PC-9 (cell line): ENCODE data around the gene BCDIN3D. TPM values are rescaled to one million over a fixed set of nuclear protein-coding genes. Genes with fewer than 3 reads are reported as not detected.

ENCODE experiments used
- BruUV-seq: library from RNA; stranded (reverse); fragments of 400-500 nt; replicated peaks from 2 replicates; lab custom pipeline; 2021; lab: Mats Ljungman, UMichigan
- CTCF ChIA-PET: fragments of 300-600 bp; sonication (Branson Sonifier 250); formaldehyde crosslinking; loops from one replicate; lab custom pipeline; 2022; ENCODE audit warnings: antibody characterized with exemption; lab: Charles Lee
- POLR2A ChIA-PET: fragments of 300-600 bp; sonication (Branson Sonifier 250); formaldehyde crosslinking; loops from one replicate; lab custom pipeline; 2022; ENCODE audit warnings: antibody characterized with exemption; ENCODE audit not compliant: unreplicated experiment; lab: Charles Lee
- DNase-seq, 2 experiments: peaks; one replicate each; pipeline versions ENCODE4 v3.0.0 to v3.0.0-alpha.2; 2015 to 2022; ENCODE audit warnings: mixed read lengths in 1 of 2
- H2AFZ ChIP-seq: fragments of 200-600 bp; sonication (generic); 2 replicates; pipeline ENCODE4 v1.8.1; 2017; ENCODE audit warnings: antibody characterized with exemption
- H3F3A ChIP-seq: fragments of 200-600 bp; sonication (generic); 2 replicates; pipeline ENCODE4 v1.8.1; 2017; ENCODE audit warnings: antibody characterized with exemption, mild to moderate bottlenecking, low read depth; ENCODE audit not compliant: insufficient read depth
- H3K27ac ChIP-seq: fragments of 200-600 bp; sonication (generic); 2 replicates; pipeline ENCODE4 v1.6.1; 2016; ENCODE audit warnings: mixed run types
- H3K27me3 ChIP-seq: fragments of 200-600 bp; sonication (generic); 2 replicates; pipeline ENCODE4 v1.6.1; 2016; ENCODE audit warnings: low read depth, mixed run types; ENCODE audit not compliant: insufficient read depth
- H3K36me3 ChIP-seq: fragments of 200-600 bp; sonication (generic); 2 replicates; pipeline ENCODE4 v1.6.1; 2016; ENCODE audit warnings: low read depth, mixed run types
- H3K4me1 ChIP-seq: fragments of 200-600 bp; sonication (generic); replicated peaks from 2 replicates; pipeline ENCODE4 v1.6.1; 2016; ENCODE audit warnings: mixed run types; ENCODE audit not compliant: insufficient read depth
- H3K4me2 ChIP-seq: fragments of 200-600 bp; sonication (generic); 2 replicates; pipeline ENCODE4 v1.6.1; 2017; ENCODE audit warnings: mixed run types
- H3K4me3 ChIP-seq: fragments of 200-600 bp; sonication (generic); 2 replicates; pipeline ENCODE4 v1.6.1; 2016; ENCODE audit warnings: mixed run types
- H3K79me2 ChIP-seq: fragments of 200-600 bp; sonication (generic); 2 replicates; pipeline ENCODE4 v1.6.1; 2017; ENCODE audit warnings: low read depth, mixed run types
- H3K9me2 ChIP-seq: fragments of 200-600 bp; sonication (generic); 2 replicates; pipeline ENCODE4 v1.8.1; 2017; ENCODE audit warnings: mild to moderate bottlenecking; ENCODE audit not compliant: insufficient read depth
- H3K9me3 ChIP-seq: fragments of 200-600 bp; sonication (generic); 2 replicates; pipeline ENCODE4 v1.8.1; 2016; ENCODE audit warnings: low read depth; ENCODE audit not compliant: insufficient read depth
- H4K20me1 ChIP-seq: fragments of 200-600 bp; sonication (generic); 2 replicates; pipeline ENCODE4 v1.8.1; 2017; ENCODE audit not compliant: insufficient read depth
- CTCF ChIP-seq: fragments of 200-600 bp; sonication (generic); conservative IDR thresholded peaks from 2 replicates; pipeline ENCODE4 v1.6.1; 2017; ENCODE audit warnings: mixed run types, antibody characterized with exemption, mild to moderate bottlenecking, moderate library complexity
- EZH2 ChIP-seq: fragments of 200-600 bp; sonication (generic); IDR thresholded peaks from 2 replicates; pipeline ENCODE4 v1.8.0; 2017; ENCODE audit warnings: antibody characterized with exemption, low read depth
- intact Hi-C: fragments of 100-400 bp; cut with micrococcal nuclease; formaldehyde crosslinking; loops from one replicate; pipeline ENCODE4 v1.10.0; 2022; ENCODE audit not compliant: unreplicated experiment
- total RNA-seq: library from RNA; stranded (reverse); gene quantifications from 2 replicates; pipeline ENCODE4 v1.2.3, GENCODE V29; 2021

Gene BCDIN3D
- total RNA-seq, 1 experiment from 2014 or later = 4.7 TPM

- BruUV-seq = no TSS peak
- Histone ChIP-seq H3F3A (peaks cover 7% of the 10 kb centered on the region), H3K27ac (no peak overlapping the region), H4K20me1 (no peaks in the 10 kb centered on the region), H3K9me2 (no peaks in the 10 kb centered on the region), H3K4me3 (no peak overlapping the region), H2AFZ (no peak overlapping the region), H3K4me2 (no peak overlapping the region), H3K36me3 (no peaks in the 10 kb centered on the region), H3K4me1 (no peaks in the 10 kb centered on the region), H3K27me3 (peaks cover 4% of the 10 kb centered on the region), H3K9me3 (no peaks in the 10 kb centered on the region), H3K79me2 (no peaks in the 10 kb centered on the region)
- no peak for TF ChIP-seq EZH2
- no peak for TF ChIP-seq CTCF
- CTCF ChIA-PET = interaction anchor here (0.6 kb wide), 2 partner anchors 61 to 544 kb away, joined by 3 to 5 read pairs; no protein-coding TSS in a partner anchor
- POLR2A ChIA-PET = no interaction called here
- DNase-seq = no peak
- intact Hi-C loops = no loop called here
Observed at GRCh38 chr12:49882851-49883464, 40.1 kb upstream of the BCDIN3D start.

GRCh38 chr12:49882248-49882850 lies 39.4 kb upstream of the BCDIN3D start:
- DNase-seq = peak in 1 of 2 experiments; percentile 25
- ChIA-PET CTCF (no interaction called here), POLR2A (no interaction called here)
- no peak overlapping the region for H3K4me3 ChIP-seq
- H3K4me2 ChIP-seq = no peak overlapping the region
- no peak overlapping the region for H2AFZ ChIP-seq
- H3K27ac ChIP-seq = no peak overlapping the region
- no peaks in the 10 kb centered on the region for H3K4me1 ChIP-seq
- peaks cover 11% of the 10 kb centered on the region for H3F3A ChIP-seq
- TF ChIP-seq EZH2 (no peak), CTCF (no peak)
- H3K79me2 ChIP-seq = no peaks in the 10 kb centered on the region
- BruUV-seq = no TSS peak
- no peaks in the 10 kb centered on the region for H3K9me2 ChIP-seq
- peaks cover 4% of the 10 kb centered on the region for H3K27me3 ChIP-seq
- no peaks in the 10 kb centered on the region for H3K9me3 ChIP-seq
- H4K20me1 ChIP-seq = no peaks in the 10 kb centered on the region
- intact Hi-C loops = no loop called here
- no peaks in the 10 kb centered on the region for H3K36me3 ChIP-seq

- peaks cover 4% of the 10 kb centered on the region; the same call in 1 of the 2 replicates for H3K27me3 ChIP-seq
- no peaks in the 10 kb centered on the region for H3K9me3 ChIP-seq
- no peaks in the 10 kb centered on the region for H3K4me1 ChIP-seq
- H2AFZ ChIP-seq = no peak overlapping the region
- ChIA-PET CTCF (no interaction called here), POLR2A (interaction anchor here (0.6 kb wide), 1 partner anchor 10 kb away, joined by 13 read pairs; no protein-coding TSS in a partner anchor)
- no peak overlapping the region for H3K4me2 ChIP-seq
- H3K36me3 ChIP-seq = no peaks in the 10 kb centered on the region
- TF ChIP-seq CTCF = no peak
- no peak for TF ChIP-seq EZH2
- H3K79me2 ChIP-seq = no peaks in the 10 kb centered on the region
- no peaks in the 10 kb centered on the region for H4K20me1 ChIP-seq
- H3F3A ChIP-seq = peaks cover 12% of the 10 kb centered on the region
- H3K9me2 ChIP-seq = no peaks in the 10 kb centered on the region
- BruUV-seq = no TSS peak
- intact Hi-C loops = no loop called here
- no peak for DNase-seq
- no peak overlapping the region for H3K4me3 ChIP-seq
- no peak overlapping the region for H3K27ac ChIP-seq
Observed at GRCh38 chr12:49881415-49882247, 38.7 kb upstream of the BCDIN3D start.
